Lung (tissue), 12 donors: ENCODE measurements around the gene SOBP. TPM values are rescaled to one million over a fixed set of nuclear protein-coding genes. Genes with fewer than 3 reads are reported as not detected.

Source experiments
- ATAC-seq: fragments of 200-7000 bp; cut with Tn5 transposase; one replicate; pipeline ENCODE4 v1.9.1; 2020; ENCODE audit warnings: moderate number of reproducible peaks; ENCODE audit not compliant: insufficient read depth, low FRiP score
- DNase-seq, 3 donors: peaks; one replicate each; pipeline ENCODE4 v3.0.0-alpha.2; 2013 to 2017
- H3K27ac ChIP-seq, 2 donors: one replicate each; pipeline ENCODE4 v1.5.1; 2013; ENCODE audit warnings: mild to moderate bottlenecking in 2 of 2, moderate library complexity in 2 of 2, control low read depth in 1 of 2, inconsistent platforms in 1 of 2, low read depth in 1 of 2, low read length in 1 of 2
- H3K27me3 ChIP-seq, 3 donors: one replicate each; pipeline ENCODE4 v1.5.1; 2013; ENCODE audit warnings: low read length in 2 of 3; ENCODE audit not compliant: control insufficient read depth in 3 of 3, insufficient read depth in 3 of 3
- H3K36me3 ChIP-seq, 4 donors: one replicate each; pipeline ENCODE4 v1.5.1; 2013; ENCODE audit warnings: low read length in 4 of 4, mild to moderate bottlenecking in 1 of 4, moderate library complexity in 1 of 4; ENCODE audit not compliant: control insufficient read depth in 4 of 4, insufficient read depth in 4 of 4
- H3K4me1 ChIP-seq, 5 donors: one replicate each; pipeline ENCODE4 v1.5.1; 2013; ENCODE audit warnings: low read length in 5 of 5, mild to moderate bottlenecking in 2 of 5, moderate library complexity in 1 of 5; ENCODE audit not compliant: control insufficient read depth in 5 of 5, insufficient read depth in 5 of 5
- H3K4me3 ChIP-seq: one replicate; pipeline ENCODE4 v1.5.1; 2013; ENCODE audit warnings: mild to moderate bottlenecking, control low read depth, moderate library complexity
- H3K9ac ChIP-seq, 2 donors: one replicate each; pipeline ENCODE4 v1.5.1; 2013; ENCODE audit warnings: low read length in 2 of 2, control low read depth in 1 of 2; ENCODE audit not compliant: insufficient read depth in 1 of 2
- H3K9me3 ChIP-seq, 4 donors: one replicate each; pipeline ENCODE4 v1.5.1; 2013; ENCODE audit warnings: low read length in 3 of 4, mild to moderate bottlenecking in 1 of 4, moderate library complexity in 1 of 4; ENCODE audit not compliant: control insufficient read depth in 4 of 4, insufficient read depth in 3 of 4
- CTCF ChIP-seq: IDR thresholded peaks from 2 replicates; pipeline ENCODE4 v1.5.1; 2012; ENCODE audit warnings: mild to moderate bottlenecking; ENCODE audit errors: control extremely low read depth, extremely low read depth
- WGBS, 2 donors: extraction: QIAGEN DNeasy Blood & Tissue Kit; methylation state at CpG; one replicate each; pipeline ENCODE4 v1.1.7; 2013; 5-methylcytosine and 5-hydroxymethylcytosine counted together
- polyA plus RNA-seq, 2 donors: library from polyadenylated mRNA; stranded (reverse); fragments of 200-250 nt; gene quantifications; one replicate each; pipeline ENCODE4 v1.2.1, GENCODE V29; 2013
- total RNA-seq, 2 donors: library from RNA; depleted of rRNA in 1 of 2; stranded (reverse); fragments of >200 nt in 1 of 2; gene quantifications; one replicate each; pipeline ENCODE4 v1.2.1, GENCODE V29; 2014 to 2021
- donor health status: control.
- donor health status: control.
- donor health status: Bipolar disorder and iron deficiency.
- donor health status: healthy.
- donor health status: DM: yes; HTN: yes; CAD: no.

The SOBP gene
- total and polyA plus RNA-seq, 4 donors = 1.6 to 14.5 (median 5.8) TPM

GRCh38 chr6:107633680-107634323 is 143.9 kb downstream of the SOBP start:
- H3K4me3 ChIP-seq = no peak overlapping the region
- no peak for TF ChIP-seq CTCF
- peaks cover 0 to 5% (median 2%) of the 10 kb centered on the region in 4 donors for H3K36me3 ChIP-seq
- no peak overlapping the region for H3K27ac ChIP-seq
- no peak overlapping the region for H3K9ac ChIP-seq
- ATAC-seq = no peak
- H3K27me3 ChIP-seq = peaks cover 0 to 3% (median 0%) of the 10 kb centered on the region in 3 donors
- H3K4me1 ChIP-seq = peaks cover 0 to 13% (median 4%) of the 10 kb centered on the region in 5 donors
- DNase-seq = no peak
- WGBS, 2 donors = 57 to 77% methylated on average over 39 of the region's 39 CpGs
- H3K9me3 ChIP-seq = peaks cover 0 to 3% (median 0%) of the 10 kb centered on the region in 4 donors

DNA sequence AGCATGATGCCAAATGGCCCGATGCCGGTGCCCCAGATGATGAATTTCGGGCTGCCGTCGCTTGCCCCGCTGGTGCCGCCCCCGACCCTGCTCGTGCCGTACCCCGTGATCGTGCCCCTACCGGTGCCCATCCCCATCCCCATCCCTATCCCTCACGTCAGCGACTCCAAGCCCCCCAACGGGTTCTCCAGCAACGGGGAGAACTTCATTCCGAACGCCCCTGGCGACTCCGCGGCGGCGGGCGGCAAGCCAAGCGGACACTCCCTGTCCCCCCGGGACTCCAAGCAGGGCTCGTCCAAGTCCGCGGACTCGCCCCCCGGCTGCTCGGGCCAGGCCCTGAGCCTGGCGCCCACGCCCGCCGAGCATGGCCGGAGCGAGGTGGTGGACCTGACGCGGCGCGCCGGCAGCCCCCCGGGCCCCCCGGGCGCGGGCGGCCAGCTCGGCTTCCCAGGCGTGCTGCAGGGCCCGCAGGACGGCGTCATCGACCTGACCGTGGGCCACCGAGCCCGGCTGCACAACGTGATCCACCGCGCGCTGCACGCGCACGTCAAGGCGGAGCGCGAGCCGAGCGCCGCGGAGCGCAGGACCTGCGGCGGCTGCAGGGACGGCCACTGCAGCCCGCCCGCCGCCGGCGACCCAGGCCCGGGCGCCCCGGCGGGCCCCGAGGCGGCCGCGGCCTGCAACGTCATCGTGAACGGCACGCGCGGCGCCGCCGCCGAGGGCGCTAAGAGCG is 144.6 kb downstream of the SOBP start:
- Histone ChIP-seq H3K9ac (no peak overlapping the region), H3K27ac (no peak overlapping the region), H3K4me3 (no peak overlapping the region), H3K9me3 (peaks cover 0 to 3% (median 0%) of the 10 kb centered on the region in 4 donors), H3K36me3 (peaks cover 0 to 5% (median 2%) of the 10 kb centered on the region in 4 donors), H3K4me1 (peaks cover 0 to 9% (median 3%) of the 10 kb centered on the region in 5 donors), H3K27me3 (peaks cover 0 to 3% (median 0%) of the 10 kb centered on the region in 3 donors)
- 17 to 40% methylated on average over 65 to 101 of the region's 101 CpGs for WGBS, 2 donors
- ATAC-seq = no peak
- TF ChIP-seq CTCF = no peak
- DNase-seq = peak; percentile 34 to 58 (median 52)

DNA sequence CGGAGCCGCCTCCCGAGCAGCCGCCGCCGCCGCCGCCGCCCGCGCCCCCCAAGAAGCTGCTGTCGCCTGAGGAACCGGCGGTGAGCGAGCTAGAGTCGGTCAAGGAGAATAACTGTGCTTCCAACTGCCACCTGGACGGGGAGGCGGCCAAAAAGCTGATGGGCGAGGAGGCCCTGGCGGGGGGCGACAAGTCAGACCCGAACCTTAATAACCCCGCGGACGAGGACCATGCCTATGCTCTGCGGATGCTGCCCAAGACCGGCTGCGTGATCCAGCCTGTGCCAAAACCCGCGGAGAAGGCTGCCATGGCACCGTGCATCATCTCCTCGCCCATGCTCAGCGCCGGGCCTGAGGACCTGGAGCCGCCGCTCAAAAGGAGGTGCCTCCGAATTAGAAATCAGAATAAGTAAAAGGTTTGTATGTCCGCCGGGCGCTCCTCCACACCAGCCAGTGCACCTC is 145.2 kb downstream of the SOBP start:
- H3K9me3 ChIP-seq = peaks cover 0 to 3% (median 0%) of the 10 kb centered on the region in 4 donors
- no peak overlapping the region for H3K9ac ChIP-seq
- no peak for TF ChIP-seq CTCF
- H3K27me3 ChIP-seq = peaks cover 0 to 3% (median 0%) of the 10 kb centered on the region in 3 donors
- peaks cover 0 to 3% (median 0%) of the 10 kb centered on the region in 5 donors for H3K4me1 ChIP-seq
- 58 to 67% methylated on average over 38 to 40 of the region's 40 CpGs for WGBS, 2 donors
- ATAC-seq (no peak), DNase-seq (no peak)
- no peak overlapping the region for H3K27ac ChIP-seq
- peaks cover 0 to 5% (median 2%) of the 10 kb centered on the region in 4 donors for H3K36me3 ChIP-seq
- H3K4me3 ChIP-seq = no peak overlapping the region
